Astrocyte of the cerebellum (primary cell): ENCODE results near the gene TENM4.

Experiments
- DNase-seq: peaks from one replicate; pipeline ENCODE4 v3.0.0-alpha.2; 2011; ENCODE audit warnings: low read depth
- H3K4me3 ChIP-seq: 2 replicates; pipeline ENCODE4 v1.5.1; 2011; ENCODE audit warnings: mild to moderate bottlenecking, low read depth, low read length, moderate library complexity
- CTCF ChIP-seq: IDR thresholded peaks from 2 replicates; pipeline ENCODE4 v1.5.1; 2012; ENCODE audit warnings: low read length, low read depth, moderate library complexity, mild to moderate bottlenecking; ENCODE audit errors: missing control alignments
- in situ Hi-C: cut with HindIII; loops from 2 replicates; pipeline ENCODE4 v1.10.0; 2017; ENCODE audit warnings: low sequenced_read_pairs

Gene TENM4

GRCh38 chr11:78857688-78858087 is 583.1 kb downstream of the TENM4 start:
- peak; percentile 29 for DNase-seq
- in situ Hi-C loops, result no loop called here
- no peak for TF ChIP-seq CTCF
- H3K4me3 ChIP-seq, result no peak overlapping the region

- TF ChIP-seq CTCF, result no peak
- no peak for DNase-seq
- H3K4me3 ChIP-seq, result no peak overlapping the region
- in situ Hi-C loops, result no loop called here
Observed at GRCh38 chr11:78856211-78856610, 584.6 kb downstream of the TENM4 start.

- no peak for DNase-seq
- no peak for TF ChIP-seq CTCF
- in situ Hi-C loops, result no loop called here
- no peak overlapping the region for H3K4me3 ChIP-seq
Observed at GRCh38 chr11:78855116-78855515, 585.7 kb downstream of the TENM4 start.

- no peak for TF ChIP-seq CTCF
- in situ Hi-C loops, result no loop called here
- no peak overlapping the region for H3K4me3 ChIP-seq
- peak; percentile 87 for DNase-seq
Observed at GRCh38 chr11:78853521-78853920, 587.3 kb downstream of the TENM4 start.

- no peak for TF ChIP-seq CTCF
- no peak for DNase-seq
- in situ Hi-C loops, result no loop called here
- no peak overlapping the region for H3K4me3 ChIP-seq
Observed at GRCh38 chr11:78851878-78852586, 588.8 kb downstream of the TENM4 start.

- H3K4me3 ChIP-seq, result no peak overlapping the region
- no peak for DNase-seq
- TF ChIP-seq CTCF, result no peak
- in situ Hi-C loops, result no loop called here
Observed at GRCh38 chr11:78850078-78850477, 590.8 kb downstream of the TENM4 start.

- in situ Hi-C loops, result no loop called here
Observed at GRCh38 chr11:78846269-78846668, 594.6 kb downstream of the TENM4 start.

More at GRCh38 chr11:78846269-78846668, 594.6 kb downstream of the TENM4 start:
- TF ChIP-seq CTCF, result no peak
- DNase-seq, result no peak
- no peak overlapping the region for H3K4me3 ChIP-seq
